Brain microvascular endothelial cell (primary cell): Measurements from ENCODE around the gene PTPN2.

Source experiments
- DNase-seq: peaks from one replicate; pipeline ENCODE4 v3.0.0-alpha.2; 2020
- H3K27ac ChIP-seq: fragments of 250-450 bp; sonication (Bioruptor Pico); 2 replicates; pipeline ENCODE4 v1.5.1; 2020; ENCODE audit warnings: mild to moderate bottlenecking, moderate library complexity
- H3K27me3 ChIP-seq: fragments of 250-450 bp; sonication (Bioruptor Pico); replicated peaks from 2 replicates; pipeline ENCODE4 v1.5.1; 2020; ENCODE audit warnings: mild to moderate bottlenecking
- H3K36me3 ChIP-seq: fragments of 250-450 bp; sonication (Bioruptor Pico); replicated peaks from 2 replicates; pipeline ENCODE4 v1.5.1; 2020; ENCODE audit warnings: mild to moderate bottlenecking
- H3K4me3 ChIP-seq: 2 replicates; pipeline ENCODE4 v1.5.1; 2011; ENCODE audit warnings: low read depth, mild to moderate bottlenecking, control low read depth, low read length, moderate library complexity
- in situ Hi-C: cut with HindIII; loops from 2 replicates; pipeline ENCODE4 v1.10.0; 2017; ENCODE audit warnings: low sequenced_read_pairs, low pct_ligation_motif_present
- TF ChIP-seq, protein P1 (sequence below): IDR thresholded peaks from 2 replicates; pipeline ENCODE4 v1.5.1; 2011; ENCODE audit warnings: low read depth, mild to moderate bottlenecking, moderate library complexity, low read length, control low read depth, inconsistent platforms; ENCODE audit errors: missing control alignments

Gene PTPN2

GRCh38 chr18:12839057-12839525, 44.9 kb downstream of the PTPN2 start:
- Histone ChIP-seq H3K27ac (peak overlapping the region; percentile 23), H3K27me3 (no peaks in the 10 kb centered on the region), H3K4me3 (no peak overlapping the region), H3K36me3 (no peaks in the 10 kb centered on the region)
- no peak for DNase-seq
- in situ Hi-C loops, result no loop called here
- TF ChIP-seq, protein P1, sequence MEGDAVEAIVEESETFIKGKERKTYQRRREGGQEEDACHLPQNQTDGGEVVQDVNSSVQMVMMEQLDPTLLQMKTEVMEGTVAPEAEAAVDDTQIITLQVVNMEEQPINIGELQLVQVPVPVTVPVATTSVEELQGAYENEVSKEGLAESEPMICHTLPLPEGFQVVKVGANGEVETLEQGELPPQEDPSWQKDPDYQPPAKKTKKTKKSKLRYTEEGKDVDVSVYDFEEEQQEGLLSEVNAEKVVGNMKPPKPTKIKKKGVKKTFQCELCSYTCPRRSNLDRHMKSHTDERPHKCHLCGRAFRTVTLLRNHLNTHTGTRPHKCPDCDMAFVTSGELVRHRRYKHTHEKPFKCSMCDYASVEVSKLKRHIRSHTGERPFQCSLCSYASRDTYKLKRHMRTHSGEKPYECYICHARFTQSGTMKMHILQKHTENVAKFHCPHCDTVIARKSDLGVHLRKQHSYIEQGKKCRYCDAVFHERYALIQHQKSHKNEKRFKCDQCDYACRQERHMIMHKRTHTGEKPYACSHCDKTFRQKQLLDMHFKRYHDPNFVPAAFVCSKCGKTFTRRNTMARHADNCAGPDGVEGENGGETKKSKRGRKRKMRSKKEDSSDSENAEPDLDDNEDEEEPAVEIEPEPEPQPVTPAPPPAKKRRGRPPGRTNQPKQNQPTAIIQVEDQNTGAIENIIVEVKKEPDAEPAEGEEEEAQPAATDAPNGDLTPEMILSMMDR, result no peak

DNA sequence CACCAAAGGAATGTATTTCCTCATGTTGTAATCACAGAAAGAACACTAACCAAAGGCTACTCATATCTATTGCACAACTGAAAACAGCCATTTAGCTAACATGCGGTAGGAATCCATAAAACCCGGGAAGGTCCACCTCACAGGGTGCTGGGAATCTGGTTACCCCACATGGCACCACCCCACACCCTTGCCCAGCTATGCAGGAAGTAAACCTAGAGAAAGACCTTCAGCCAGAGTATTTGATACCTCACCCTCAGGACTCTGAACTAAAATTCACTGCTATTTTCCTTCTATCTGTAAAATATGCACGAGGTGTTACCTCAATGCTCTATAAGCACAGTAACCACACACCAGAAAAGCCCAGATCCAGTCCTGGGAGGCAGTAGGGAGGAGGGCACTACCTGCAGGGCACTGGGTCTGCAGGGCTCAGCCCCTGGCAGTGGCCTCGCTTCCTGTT, 45.8 kb downstream of the PTPN2 start:
- in situ Hi-C loops, result no loop called here
- DNase-seq, result peak; percentile 66
- H3K4me3 ChIP-seq, result no peak overlapping the region
- TF ChIP-seq, protein P1, result no peak
- H3K27ac ChIP-seq, result peak overlapping the region; percentile 37
- no peaks in the 10 kb centered on the region for H3K27me3 ChIP-seq
- H3K36me3 ChIP-seq, result no peaks in the 10 kb centered on the region

DNA sequence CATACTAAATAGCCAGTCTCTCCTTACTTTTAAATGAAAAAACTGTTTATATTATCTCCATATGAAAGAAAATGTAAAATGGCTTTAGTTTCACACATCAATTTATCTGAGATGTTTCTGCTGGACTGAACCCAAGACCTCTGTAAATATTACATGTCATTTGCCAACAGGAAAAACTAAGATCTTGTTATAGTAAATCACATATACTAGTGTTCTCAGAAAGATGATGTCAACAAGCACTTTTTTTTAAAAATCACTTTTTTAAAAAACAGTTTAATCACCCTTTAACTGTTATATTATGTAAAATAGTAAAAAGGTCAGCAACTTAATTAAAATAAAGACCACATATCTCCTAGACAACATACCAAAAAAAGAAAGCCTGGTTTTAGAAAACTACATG, 46.3 kb downstream of the PTPN2 start:
- Histone ChIP-seq H3K27me3 (no peaks in the 10 kb centered on the region), H3K27ac (peak overlapping the region; percentile 37), H3K4me3 (no peak overlapping the region), H3K36me3 (no peaks in the 10 kb centered on the region)
- in situ Hi-C loops, result no loop called here
- TF ChIP-seq, protein P1, result no peak
- DNase-seq, result no peak

DNA sequence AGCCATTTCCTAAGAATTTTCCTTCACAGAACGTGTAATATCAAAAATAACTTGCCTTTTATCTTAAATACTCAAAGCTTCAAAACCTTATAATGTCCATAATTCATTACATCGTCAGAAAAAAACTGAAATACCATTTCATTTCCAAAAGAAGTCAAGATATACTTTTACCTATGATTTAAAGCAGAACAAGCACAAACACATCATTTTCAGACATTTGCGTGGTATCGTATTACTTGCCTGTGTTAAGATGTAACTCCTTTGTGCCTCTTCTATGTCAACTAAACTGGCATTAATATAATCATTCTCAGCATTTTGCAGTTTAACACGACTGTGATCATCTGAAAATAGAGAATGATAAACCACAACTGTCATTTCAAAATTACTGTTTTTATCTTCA, 47.5 kb downstream of the PTPN2 start:
- no peaks in the 10 kb centered on the region for H3K27me3 ChIP-seq
- in situ Hi-C loops, result no loop called here
- TF ChIP-seq, protein P1, result no peak
- no peaks in the 10 kb centered on the region for H3K36me3 ChIP-seq
- H3K4me3 ChIP-seq, result no peak overlapping the region
- no peak overlapping the region for H3K27ac ChIP-seq
- no peak for DNase-seq

DNA sequence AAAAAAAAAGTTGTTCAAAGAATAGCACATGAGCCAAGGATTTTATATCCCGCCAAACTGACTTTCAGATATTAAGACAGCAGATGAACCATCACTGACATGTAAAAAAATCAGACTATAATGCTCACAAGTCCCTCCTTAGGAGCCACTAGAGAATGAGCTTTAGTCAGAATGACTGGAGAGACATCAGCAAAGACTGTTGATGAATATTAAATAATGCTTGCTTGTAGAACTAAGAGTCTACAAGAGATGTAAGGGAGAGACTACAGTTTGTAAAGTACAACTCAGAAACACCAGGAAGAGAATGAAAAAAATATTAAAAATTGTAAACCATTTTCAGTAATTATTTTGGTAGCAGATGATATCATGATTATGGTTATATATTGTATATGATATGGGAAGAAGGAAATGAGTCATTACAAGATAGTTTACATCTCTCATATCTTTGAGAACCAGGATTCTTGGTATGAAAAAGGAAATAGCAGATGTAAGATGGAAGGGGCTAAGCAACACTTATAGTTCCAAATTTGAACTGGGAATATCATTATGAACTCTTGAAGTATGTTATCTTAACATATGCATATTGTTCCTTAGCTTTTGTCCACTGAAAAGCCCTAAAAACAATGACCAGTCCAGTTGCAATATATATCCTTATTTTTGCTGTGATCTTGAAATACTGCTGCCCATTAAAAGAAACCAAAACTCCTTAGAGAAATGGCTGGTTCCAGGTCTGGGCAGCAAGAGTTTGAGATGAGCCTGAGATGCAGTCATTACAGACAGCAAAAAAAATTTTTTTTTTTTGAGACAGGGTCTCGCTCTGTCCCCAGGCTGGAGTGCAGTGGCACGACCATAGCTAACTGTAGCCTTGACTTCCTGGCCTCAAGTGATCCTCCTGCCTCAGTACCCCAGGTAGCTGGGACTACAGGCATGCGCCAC, 55.7 kb downstream of the PTPN2 start:
- Histone ChIP-seq H3K27ac (no peak overlapping the region), H3K36me3 (no peaks in the 10 kb centered on the region), H3K27me3 (no peaks in the 10 kb centered on the region), H3K4me3 (no peak overlapping the region)
- TF ChIP-seq, protein P1, result no peak
- no peak for DNase-seq
- in situ Hi-C loops, result no loop called here

DNA sequence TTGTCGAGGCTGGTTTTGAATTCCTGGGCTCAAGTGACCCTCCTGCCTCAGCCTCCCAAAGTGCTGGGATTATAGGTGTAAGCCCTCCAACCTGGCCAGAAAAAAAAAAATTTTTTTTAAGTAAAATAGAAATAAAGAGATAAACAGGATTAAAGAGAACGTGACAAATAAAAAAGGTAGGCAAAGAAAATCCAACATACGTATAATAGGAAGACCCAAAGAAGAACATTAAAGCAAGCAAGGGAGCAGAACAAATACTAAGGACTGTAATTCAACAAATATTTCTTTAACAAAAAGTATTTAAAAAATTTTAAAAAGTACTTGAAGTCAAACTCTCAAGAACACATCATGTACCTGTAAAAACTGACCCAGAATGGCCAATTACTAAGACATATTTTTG, 56.4 kb downstream of the PTPN2 start:
- Histone ChIP-seq H3K4me3 (no peak overlapping the region), H3K27me3 (no peaks in the 10 kb centered on the region), H3K27ac (no peak overlapping the region), H3K36me3 (no peaks in the 10 kb centered on the region)
- TF ChIP-seq, protein P1, result no peak
- no peak for DNase-seq
- in situ Hi-C loops, result no loop called here
